Subcutaneous adipose tissue (tissue), 4 donors: Measurements from ENCODE around the gene HSCB. TPM values are rescaled to one million over a fixed set of nuclear protein-coding genes. Genes with fewer than 3 reads are reported as not detected.

Source experiments
- CTCF ChIP-seq: fragments of 450-650 bp; IDR thresholded peaks from one replicate; pipeline ENCODE4 v1.5.1; 2016; ENCODE audit warnings: low read depth, mild to moderate bottlenecking, control low read depth, antibody characterized with exemption, moderate library complexity
- total RNA-seq, 4 donors: library from RNA; depleted of rRNA; stranded (reverse); fragments of >200 nt; gene quantifications; one replicate each; pipeline ENCODE4 v1.1.0, GENCODE V29; 2016

Gene HSCB
- total RNA-seq, 4 donors from 2014 or later = 10.6 to 26.0 (median 20.9) TPM

- no peak for TF ChIP-seq CTCF
These were observed 11.7 kb upstream of the HSCB start for GRCh38 chr22:28730179-28730578.

- TF ChIP-seq CTCF = no peak
These were observed 7.4 kb upstream of the HSCB start for GRCh38 chr22:28734393-28734792.

- no peak for TF ChIP-seq CTCF
These were observed 5.3 kb upstream of the HSCB start for GRCh38 chr22:28736301-28737155.

GRCh38 chr22:28737701-28738100, 4.1 kb upstream of the HSCB start:
- TF ChIP-seq CTCF = no peak

- no peak for TF ChIP-seq CTCF
These were observed 547 bp upstream of the HSCB start for GRCh38 chr22:28741200-28741784.

GRCh38 chr22:28742562-28742962, 723 bp downstream of the HSCB start:
- TF ChIP-seq CTCF = no peak

GRCh38 chr22:28743852-28744251, 2.0 kb downstream of the HSCB start:
- TF ChIP-seq CTCF = no peak
